Upper lobe of left lung (tissue), 4 donors: ENCODE measurements around the gene TSPEAR.

Source experiments
- CTCF ChIP-seq, 6 experiments: fragments of 450-650 bp in 4 of 6; fragments of 200-600 bp in 2 of 6; sonication (generic) in 2 of 6; IDR thresholded peaks; one replicate each; pipeline ENCODE4 v1.5.1; 2016 to 2019; ENCODE audit warnings: antibody characterized with exemption in 6 of 6
- EP300 ChIP-seq, 4 donors: sonication (generic); formaldehyde crosslinking; IDR thresholded peaks; one replicate each; pipeline ENCODE4 v1.5.1; 2017; ENCODE audit warnings: antibody characterized with exemption in 4 of 4, control low read depth in 2 of 4
- POLR2A ChIP-seq, 4 donors: fragments of 450-650 bp; IDR thresholded peaks; one replicate each; pipeline ENCODE4 v1.5.1; 2016 to 2017; ENCODE audit warnings: antibody characterized with exemption in 4 of 4, mild to moderate bottlenecking in 2 of 4
- POLR2AphosphoS5 ChIP-seq, 2 donors: sonication (generic); formaldehyde crosslinking; IDR thresholded peaks; one replicate each; pipeline ENCODE4 v1.5.1; 2017; ENCODE audit warnings: antibody characterized with exemption in 2 of 2

- TF ChIP-seq CTCF (IDR thresholded peaks at IDR 0.05) = no peak
- no peak for TF ChIP-seq POLR2AphosphoS5 (IDR thresholded peaks at IDR 0.05)
- TF ChIP-seq EP300 (IDR thresholded peaks at IDR 0.05) = no peak
- no peak for TF ChIP-seq POLR2A (IDR thresholded peaks at IDR 0.05)
These were observed 135.3 kb downstream of the TSPEAR start for GRCh38 chr21:44576025-44576420.
